Caco-2 (cell line): ENCODE data around the gene ZCCHC7. TPM values are rescaled to one million over a fixed set of nuclear protein-coding genes. Genes with fewer than 3 reads are reported as not detected.

ENCODE experiments used
- BruUV-seq: library from RNA; stranded (reverse); fragments of 400-500 nt; replicated peaks from 2 replicates; lab custom pipeline; 2021; lab: Mats Ljungman, UMichigan
- CTCF ChIA-PET: fragments of 300-600 bp; sonication (Branson Sonifier 250); formaldehyde crosslinking; loops from one replicate; lab custom pipeline; 2022; ENCODE audit warnings: antibody characterized with exemption; lab: Charles Lee
- POLR2A ChIA-PET: fragments of 300-600 bp; sonication (Branson Sonifier 250); formaldehyde crosslinking; loops from one replicate; lab custom pipeline; 2022; ENCODE audit warnings: antibody characterized with exemption; lab: Charles Lee
- DNase-seq, 2 experiments: peaks; one replicate each; pipeline versions ENCODE4 v3.0.0 to v3.0.0-alpha.2; 2020 to 2022
- H3K27me3 ChIP-seq: replicated peaks from 2 replicates; pipeline ENCODE4 v1.6.0; 2011; ENCODE audit warnings: low read length; ENCODE audit not compliant: control insufficient read depth, insufficient read depth
- H3K36me3 ChIP-seq: 2 replicates; pipeline ENCODE4 v1.5.1; 2011; ENCODE audit warnings: low read length; ENCODE audit not compliant: control insufficient read depth, insufficient read depth
- H3K4me1 ChIP-seq: fragments of 250-450 bp; sonication (Bioruptor Pico); 2 replicates; pipeline ENCODE4 v1.5.1; 2020; ENCODE audit warnings: mild to moderate bottlenecking
- H3K4me3 ChIP-seq: 2 replicates; pipeline ENCODE4 v1.5.1; 2011; ENCODE audit warnings: low read depth, mild to moderate bottlenecking, control low read depth, low read length
- H3K9me3 ChIP-seq: fragments of 250-450 bp; sonication (Bioruptor Pico); 2 replicates; pipeline ENCODE4 v1.5.1; 2020; ENCODE audit warnings: mild to moderate bottlenecking, moderate library complexity
- H3K27ac Mint-ChIP-seq: one replicate; pipeline ENCODE4 v1.8.0; 2022; ENCODE audit warnings: mixed read lengths; ENCODE audit not compliant: unreplicated experiment
- H3K27me3 Mint-ChIP-seq: one replicate; pipeline ENCODE4 v1.8.0; 2022; ENCODE audit warnings: mixed read lengths; ENCODE audit not compliant: insufficient read depth, unreplicated experiment
- H3K36me3 Mint-ChIP-seq: one replicate; pipeline ENCODE4 v1.8.0; 2022; ENCODE audit warnings: mild to moderate bottlenecking, mixed read lengths; ENCODE audit not compliant: insufficient read depth, unreplicated experiment
- H3K4me1 Mint-ChIP-seq: one replicate; pipeline ENCODE4 v1.8.0; 2022; ENCODE audit warnings: low read depth, mixed read lengths; ENCODE audit not compliant: unreplicated experiment
- H3K4me3 Mint-ChIP-seq: one replicate; pipeline ENCODE4 v1.8.0; 2022; ENCODE audit warnings: mild to moderate bottlenecking, moderate library complexity, mixed read lengths; ENCODE audit not compliant: unreplicated experiment
- H3K9me3 Mint-ChIP-seq: one replicate; pipeline ENCODE4 v1.8.0; 2022; ENCODE audit warnings: mixed read lengths; ENCODE audit not compliant: unreplicated experiment
- intact Hi-C: fragments of 100-400 bp; cut with micrococcal nuclease; formaldehyde crosslinking; loops from one replicate; pipeline ENCODE4 v1.10.0; 2022; ENCODE audit not compliant: unreplicated experiment
- total RNA-seq: library from RNA; stranded (reverse); gene quantifications from 2 replicates; pipeline ENCODE4 v1.2.3, GENCODE V29; 2022
- TF ChIP-seq, protein P1 (sequence below), 2 experiments: fragments of 200-600 bp in 1 of 2; IDR thresholded peaks; 1 replicate in 1 of 2; 2 replicates in 1 of 2; pipeline versions ENCODE4 v1.5.1 to v1.8.0; 2011 to 2022; ENCODE audit warnings: antibody characterized with exemption in 1 of 2, control low read depth in 1 of 2, inconsistent platforms in 1 of 2, low read depth in 1 of 2, low read length in 1 of 2, mild to moderate bottlenecking in 1 of 2, moderate library complexity in 1 of 2; ENCODE audit not compliant: insufficient read depth in 1 of 2, severe bottlenecking in 1 of 2, unreplicated experiment in 1 of 2

The ZCCHC7 gene
- total RNA-seq, 1 experiment from 2014 or later = 22.0 TPM

DNA sequence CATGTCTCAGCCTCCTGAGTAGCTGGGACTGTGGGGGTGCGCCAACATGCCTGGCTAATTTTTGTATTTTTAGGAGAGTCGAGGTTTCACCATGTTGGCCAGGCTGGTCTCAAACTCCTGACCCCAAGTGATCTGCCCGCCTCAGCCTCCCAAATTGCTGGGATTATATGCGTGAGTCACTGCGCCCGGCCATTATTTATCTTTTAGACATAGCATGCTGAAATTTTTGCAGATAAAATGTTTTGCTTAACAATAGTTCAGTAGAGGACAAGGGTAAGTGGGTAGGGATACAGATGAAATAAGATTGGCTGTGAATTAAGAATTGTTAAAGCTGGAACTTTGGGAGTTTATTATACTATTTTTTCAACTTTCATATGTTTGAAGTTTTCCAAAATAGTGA is 151.3 kb downstream of the ZCCHC7 start:
- H3K27me3 ChIP-seq = no peaks in the 10 kb centered on the region
- intact Hi-C loops = no loop called here
- H3K4me3 ChIP-seq = no peak overlapping the region
- DNase-seq = no peak
- TF ChIP-seq, protein P1, sequence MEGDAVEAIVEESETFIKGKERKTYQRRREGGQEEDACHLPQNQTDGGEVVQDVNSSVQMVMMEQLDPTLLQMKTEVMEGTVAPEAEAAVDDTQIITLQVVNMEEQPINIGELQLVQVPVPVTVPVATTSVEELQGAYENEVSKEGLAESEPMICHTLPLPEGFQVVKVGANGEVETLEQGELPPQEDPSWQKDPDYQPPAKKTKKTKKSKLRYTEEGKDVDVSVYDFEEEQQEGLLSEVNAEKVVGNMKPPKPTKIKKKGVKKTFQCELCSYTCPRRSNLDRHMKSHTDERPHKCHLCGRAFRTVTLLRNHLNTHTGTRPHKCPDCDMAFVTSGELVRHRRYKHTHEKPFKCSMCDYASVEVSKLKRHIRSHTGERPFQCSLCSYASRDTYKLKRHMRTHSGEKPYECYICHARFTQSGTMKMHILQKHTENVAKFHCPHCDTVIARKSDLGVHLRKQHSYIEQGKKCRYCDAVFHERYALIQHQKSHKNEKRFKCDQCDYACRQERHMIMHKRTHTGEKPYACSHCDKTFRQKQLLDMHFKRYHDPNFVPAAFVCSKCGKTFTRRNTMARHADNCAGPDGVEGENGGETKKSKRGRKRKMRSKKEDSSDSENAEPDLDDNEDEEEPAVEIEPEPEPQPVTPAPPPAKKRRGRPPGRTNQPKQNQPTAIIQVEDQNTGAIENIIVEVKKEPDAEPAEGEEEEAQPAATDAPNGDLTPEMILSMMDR (IDR thresholded peaks at IDR 0.05; ENCODE audit: insufficient read depth in 1 of 2, low read depth in 1 of 2, low read length in 1 of 2, severe bottlenecking in 1 of 2, unreplicated experiment in 1 of 2) = no peak
- CTCF ChIA-PET = no interaction called here
- H3K4me1 ChIP-seq = no peaks in the 10 kb centered on the region
- H3K36me3 ChIP-seq = no peaks in the 10 kb centered on the region
- no TSS peak for BruUV-seq
- Mint-ChIP-seq H3K4me1 (no peaks in the 10 kb centered on the region), H3K27me3 (no peaks in the 10 kb centered on the region), H3K36me3 (no peaks in the 10 kb centered on the region), H3K4me3 (no peak overlapping the region), H3K9me3 (no peaks in the 10 kb centered on the region), H3K27ac (no peak overlapping the region)
- POLR2A ChIA-PET = no interaction called here
- H3K9me3 ChIP-seq = peaks cover 8% of the 10 kb centered on the region; the same call in 1 of the 2 replicates

DNA sequence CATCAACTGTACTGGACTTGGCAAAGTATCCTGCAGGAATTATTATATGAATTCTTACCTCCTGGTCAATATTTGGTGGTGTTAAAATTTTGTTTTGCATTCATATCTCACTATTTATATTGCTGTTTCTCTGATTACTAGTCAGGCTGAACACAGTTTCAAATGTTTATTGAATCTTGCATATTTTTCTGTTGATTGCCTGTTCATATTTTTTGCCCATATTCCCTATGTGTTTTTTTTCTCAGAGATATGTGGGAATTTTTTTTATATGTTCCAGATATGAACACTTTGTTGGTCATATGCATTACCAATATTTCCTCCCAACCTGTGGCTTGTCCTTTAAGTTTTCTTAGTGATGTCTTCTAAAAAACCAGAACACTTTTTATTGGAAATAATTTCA is 153.2 kb downstream of the ZCCHC7 start:
- no peak overlapping the region for H3K4me3 Mint-ChIP-seq
- Histone ChIP-seq H3K4me1 (no peaks in the 10 kb centered on the region), H3K36me3 (no peaks in the 10 kb centered on the region), H3K9me3 (peaks cover 8% of the 10 kb centered on the region; the same call in 1 of the 2 replicates), H3K27me3 (no peaks in the 10 kb centered on the region), H3K4me3 (no peak overlapping the region)
- no peaks in the 10 kb centered on the region for H3K9me3 Mint-ChIP-seq
- intact Hi-C loops = no loop called here
- POLR2A ChIA-PET = no interaction called here
- TF ChIP-seq, protein P1 (IDR thresholded peaks at IDR 0.05; ENCODE audit: insufficient read depth in 1 of 2, low read depth in 1 of 2, low read length in 1 of 2, severe bottlenecking in 1 of 2, unreplicated experiment in 1 of 2) = no peak
- H3K27me3 Mint-ChIP-seq = no peaks in the 10 kb centered on the region
- H3K36me3 Mint-ChIP-seq = no peaks in the 10 kb centered on the region
- H3K4me1 Mint-ChIP-seq = no peaks in the 10 kb centered on the region
- H3K27ac Mint-ChIP-seq = no peak overlapping the region
- CTCF ChIA-PET = no interaction called here
- no peak for DNase-seq
- no TSS peak for BruUV-seq

DNA sequence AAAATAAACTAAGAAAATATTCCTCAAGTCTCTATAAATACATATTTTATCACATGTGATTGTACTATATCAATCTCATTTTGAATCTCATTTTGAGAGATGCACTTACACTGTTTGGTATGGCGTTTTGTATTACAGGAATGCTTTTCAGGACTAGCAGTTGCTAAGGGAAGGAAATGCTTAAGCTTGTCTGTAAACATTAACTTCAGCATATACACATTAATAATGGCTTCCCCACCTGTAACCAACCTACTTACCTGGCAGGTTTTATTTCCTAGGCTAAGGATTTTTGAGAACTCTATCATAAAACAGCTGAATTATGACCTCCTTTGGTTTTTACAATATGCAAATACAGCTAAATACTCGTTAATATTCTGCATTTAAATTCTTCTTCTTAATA is 161.2 kb downstream of the ZCCHC7 start:
- Mint-ChIP-seq H3K27ac (no peak overlapping the region), H3K36me3 (no peaks in the 10 kb centered on the region), H3K4me1 (peaks cover 6% of the 10 kb centered on the region), H3K4me3 (no peak overlapping the region), H3K9me3 (no peaks in the 10 kb centered on the region), H3K27me3 (no peaks in the 10 kb centered on the region)
- ChIA-PET POLR2A (no interaction called here), CTCF (interaction anchor here (1.1 kb wide), 1 partner anchor 14 kb away, joined by 3 read pairs; no protein-coding TSS in a partner anchor)
- no peak for DNase-seq
- Histone ChIP-seq H3K36me3 (no peaks in the 10 kb centered on the region), H3K4me1 (no peaks in the 10 kb centered on the region), H3K9me3 (no peaks in the 10 kb centered on the region), H3K27me3 (no peaks in the 10 kb centered on the region), H3K4me3 (no peak overlapping the region)
- BruUV-seq = no TSS peak
- TF ChIP-seq, protein P1 (IDR thresholded peaks at IDR 0.05; ENCODE audit: insufficient read depth in 1 of 2, low read depth in 1 of 2, low read length in 1 of 2, severe bottlenecking in 1 of 2, unreplicated experiment in 1 of 2) = no peak
- intact Hi-C loops = no loop called here
